Erythroblast (primary cell): ENCODE data around the gene MPP3.

ENCODE experiments used
- GATA1 ChIP-seq: IDR thresholded peaks from 2 replicates; pipeline ENCODE4 v1.6.1; 2011; ENCODE audit warnings: low read depth, mild to moderate bottlenecking, control low read depth, low read length, moderate library complexity
- POLR2A ChIP-seq: IDR thresholded peaks from 2 replicates; pipeline ENCODE4 v1.6.1; 2011; ENCODE audit warnings: mild to moderate bottlenecking, low read length

DNA sequence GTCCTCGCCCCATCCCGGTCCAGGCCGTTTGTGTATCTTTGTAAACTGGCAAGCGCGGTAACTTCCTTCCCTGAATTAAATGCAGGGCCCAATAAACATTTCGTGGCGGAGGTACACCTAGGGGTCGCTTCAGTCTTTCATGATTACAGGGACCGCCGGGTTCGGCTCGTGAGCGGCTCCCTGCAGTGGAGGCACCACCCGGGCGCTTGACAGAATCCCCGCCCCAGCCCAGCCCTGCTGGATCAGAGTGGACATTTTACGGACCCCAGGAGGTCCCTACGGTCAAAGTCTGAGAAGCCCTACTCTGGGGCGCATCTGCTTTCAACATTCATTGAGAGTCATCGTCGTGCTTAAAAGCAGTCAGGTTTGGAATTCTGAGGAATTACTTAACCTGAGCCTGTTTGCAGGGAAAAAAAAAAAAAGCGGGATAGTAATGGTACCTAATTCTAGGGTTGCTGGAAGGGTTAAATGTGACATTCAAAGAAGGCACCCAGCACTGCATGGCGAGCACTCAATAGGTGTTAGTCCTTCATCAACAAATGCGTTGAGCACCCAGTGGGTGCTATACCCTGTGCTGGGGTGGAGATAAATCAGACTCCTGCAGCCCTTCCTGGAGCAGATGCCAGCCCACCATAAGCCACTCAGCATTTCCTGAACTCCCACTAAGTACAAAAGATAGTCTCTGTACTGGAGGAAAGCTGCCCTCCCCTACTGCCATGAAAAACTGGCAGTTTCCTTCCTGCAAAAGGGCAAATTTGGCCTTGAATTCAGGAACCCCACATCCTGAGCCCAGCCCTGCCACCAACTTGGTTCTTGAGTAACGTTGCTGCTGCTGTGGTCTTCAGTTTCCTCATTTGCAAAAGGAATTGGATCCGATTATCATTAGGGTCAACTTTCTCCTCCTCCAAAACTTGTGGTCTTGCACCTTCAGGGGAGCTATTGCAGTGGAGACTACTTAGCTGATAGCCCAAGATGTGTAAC lies 53.5 kb downstream of the MPP3 start:
- TF ChIP-seq POLR2A = no peak
- no peak for TF ChIP-seq GATA1
